GM11168 (cell line): ENCODE measurements around the gene TTC19.

Experiments
- in situ Hi-C: fragments of 300-500 bp; cut with MboI; formaldehyde crosslinking; loops from one replicate; pipeline ENCODE4 v1.12.0; 2022; ENCODE audit warnings: low sequenced_read_pairs; ENCODE audit not compliant: unreplicated experiment

TTC19 gene

GRCh38 chr17:15971882-15972281 is 27.7 kb upstream of the TTC19 start:
- in situ Hi-C loops = no loop called here

GRCh38 chr17:15972497-15972951 is 27.1 kb upstream of the TTC19 start:
- in situ Hi-C loops = no loop called here

GRCh38 chr17:15973016-15973415 is 26.6 kb upstream of the TTC19 start:
- in situ Hi-C loops = no loop called here

GRCh38 chr17:15973834-15974233 is 25.8 kb upstream of the TTC19 start:
- in situ Hi-C loops = no loop called here

GRCh38 chr17:15977894-15978293 is 21.7 kb upstream of the TTC19 start:
- in situ Hi-C loops = loop anchor here (25.0 kb wide), 2 partner anchors 291 to 716 kb away; partner anchors contain the start of genes PMP22, TRIM16 and ZNF286A

- in situ Hi-C loops = loop anchor here (25.0 kb wide), 2 partner anchors 291 to 716 kb away; partner anchors contain the start of genes PMP22, TRIM16 and ZNF286A
Measured at GRCh38 chr17:15978606-15979005, 21.0 kb upstream of the TTC19 start.

GRCh38 chr17:15979013-15979412 is 20.6 kb upstream of the TTC19 start:
- in situ Hi-C loops = loop anchor here (25.0 kb wide), 2 partner anchors 292 to 717 kb away; partner anchors contain the start of genes PMP22, TRIM16 and ZNF286A

GRCh38 chr17:15981208-15981607 is 18.4 kb upstream of the TTC19 start:
- in situ Hi-C loops = loop anchor here (25.0 kb wide), 2 partner anchors 294 to 719 kb away; partner anchors contain the start of genes PMP22, TRIM16 and ZNF286A

- in situ Hi-C loops = loop anchor here (25.0 kb wide), 2 partner anchors 295 to 720 kb away; partner anchors contain the start of genes PMP22, TRIM16 and ZNF286A
Measured at GRCh38 chr17:15981646-15982580, 17.7 kb upstream of the TTC19 start.

- in situ Hi-C loops = loop anchor here (5.0 to 25.0 kb wide), 3 partner anchors 164 to 734 kb away; partner anchors contain the start of genes PMP22, TRIM16 and ZNF286A
Measured at GRCh38 chr17:15996322-15996721, 3.3 kb upstream of the TTC19 start.

- in situ Hi-C loops = loop anchor here (5.0 to 25.0 kb wide), 3 partner anchors 166 to 736 kb away; partner anchors contain the start of genes PMP22, TRIM16 and ZNF286A
Measured at GRCh38 chr17:15998031-15998562, 1.5 kb upstream of the TTC19 start.

GRCh38 chr17:15999974-16000827 is 577 bp downstream of the TTC19 start:
- in situ Hi-C loops = loop anchor here (5.0 to 25.0 kb wide), 3 partner anchors 168 to 738 kb away; partner anchors contain the start of genes PMP22, TRIM16 and ZNF286A

- in situ Hi-C loops = no loop called here
Measured at GRCh38 chr17:16001226-16001897, 1.7 kb downstream of the TTC19 start.

GRCh38 chr17:16002708-16003260 is 3.2 kb downstream of the TTC19 start:
- in situ Hi-C loops = no loop called here

GRCh38 chr17:16003841-16004240 is 4.2 kb downstream of the TTC19 start:
- in situ Hi-C loops = no loop called here

GRCh38 chr17:16005636-16006035 is 6.0 kb downstream of the TTC19 start:
- in situ Hi-C loops = no loop called here

- in situ Hi-C loops = no loop called here
Measured at GRCh38 chr17:16007439-16007838, 7.8 kb downstream of the TTC19 start.

- in situ Hi-C loops = no loop called here
Measured at GRCh38 chr17:16013943-16014407, 14.4 kb downstream of the TTC19 start.

GRCh38 chr17:16019347-16019746 is 19.7 kb downstream of the TTC19 start:
- in situ Hi-C loops = no loop called here
